Smooth muscle cell (in vitro differentiated cells): ENCODE measurements around the gene ADAMTS2. TPM values are rescaled to one million over a fixed set of nuclear protein-coding genes. Genes with fewer than 3 reads are reported as not detected.

Source experiments
- DNase-seq: peaks from one replicate; lab custom pipeline; 2025; ENCODE audit not compliant: unreplicated experiment; lab: John Stamatoyannopoulos, UW
- H2AFZ ChIP-seq: fragments of 200-600 bp; sonication (generic); 2 replicates; pipeline ENCODE4 v1.6.0; 2016; ENCODE audit warnings: antibody characterized with exemption, low read depth, mild to moderate bottlenecking
- H3F3A ChIP-seq: fragments of 200-600 bp; sonication (generic); 2 replicates; pipeline ENCODE4 v1.6.0; 2017; ENCODE audit warnings: antibody characterized with exemption, low read depth
- H3K27ac ChIP-seq: fragments of 200-600 bp; sonication (generic); 2 replicates; pipeline ENCODE4 v1.5.1; 2016; ENCODE audit warnings: low read depth, mild to moderate bottlenecking
- H3K27me3 ChIP-seq: fragments of 200-600 bp; sonication (generic); 2 replicates; pipeline ENCODE4 v1.6.1; 2016; ENCODE audit warnings: low read depth, mild to moderate bottlenecking
- H3K36me3 ChIP-seq: fragments of 200-600 bp; sonication (generic); 2 replicates; pipeline ENCODE4 v1.5.1; 2016; ENCODE audit warnings: low read depth
- H3K4me1 ChIP-seq: fragments of 200-600 bp; sonication (generic); 2 replicates; pipeline ENCODE4 v1.5.1; 2016; ENCODE audit warnings: low read depth
- H3K4me2 ChIP-seq: fragments of 200-600 bp; sonication (generic); 2 replicates; pipeline ENCODE4 v1.6.0; 2016; ENCODE audit warnings: mild to moderate bottlenecking
- H3K4me3 ChIP-seq: fragments of 200-600 bp; sonication (generic); 2 replicates; pipeline ENCODE4 v1.5.1; 2016; ENCODE audit warnings: mild to moderate bottlenecking
- H3K79me2 ChIP-seq: fragments of 200-600 bp; sonication (generic); 2 replicates; pipeline ENCODE4 v1.6.0; 2016; ENCODE audit warnings: low read depth, mild to moderate bottlenecking
- H3K9ac ChIP-seq: fragments of 200-600 bp; sonication (generic); 2 replicates; pipeline ENCODE4 v1.6.0; 2016; ENCODE audit warnings: low read depth
- H3K9me3 ChIP-seq: fragments of 200-600 bp; sonication (generic); replicated peaks from 2 replicates; pipeline ENCODE4 v1.5.1; 2016; ENCODE audit warnings: low read depth
- H4K20me1 ChIP-seq: fragments of 200-600 bp; sonication (generic); 2 replicates; pipeline ENCODE4 v1.6.0; 2016; ENCODE audit warnings: low read depth
- WGBS: methylation state at CpG from one replicate; pipeline ENCODE4 v1.1.7; 2016; ENCODE audit warnings: low lambda C conversion rate; 5-methylcytosine and 5-hydroxymethylcytosine counted together
- polyA plus RNA-seq: library from polyadenylated mRNA; unstranded; fragments of >200 nt; fragmentation: Nextera tagmentation; extraction: Ambion mirVana; gene quantifications from 2 replicates; pipeline ENCODE4 v1.2.1, GENCODE V29; 2016
- total RNA-seq: library from RNA; depleted of rRNA; stranded (reverse); fragments of >200 nt; gene quantifications from 2 replicates; pipeline ENCODE4 v1.2.3, GENCODE V29; 2014
- TF ChIP-seq, protein P1 (sequence below): fragments of 200-600 bp; sonication (generic); IDR thresholded peaks from 2 replicates; pipeline ENCODE4 v1.5.1; 2017; ENCODE audit warnings: borderline replicate concordance, mild to moderate bottlenecking, antibody characterized with exemption; ENCODE audit not compliant: insufficient read depth, poor library complexity, severe bottlenecking

Gene ADAMTS2
- total and polyA plus RNA-seq, 2 experiments from 2014 or later, result 22.8 to 37.5 TPM

DNA sequence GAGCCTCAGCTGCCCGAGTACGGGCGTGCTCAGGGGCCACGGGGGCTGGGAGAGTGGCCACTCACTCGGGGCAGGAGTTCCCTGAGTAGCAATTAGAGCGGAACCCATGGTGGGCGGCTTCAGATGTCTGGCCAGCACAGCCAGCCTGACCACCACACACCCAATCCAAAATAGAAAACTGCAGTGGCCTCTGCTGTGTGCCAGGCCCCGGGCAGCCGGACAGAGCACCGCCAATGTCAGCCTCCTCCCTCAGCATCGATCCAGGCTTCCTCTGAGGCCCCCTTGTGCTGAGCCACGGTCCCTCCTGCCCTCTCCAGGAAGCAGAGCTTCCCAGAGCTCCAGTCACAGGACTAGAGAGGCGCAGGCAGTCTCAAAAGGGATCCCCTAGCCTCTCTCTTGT is 2.7 kb downstream of the ADAMTS2 start:
- peak overlapping the region; percentile 93 for H3K4me2 ChIP-seq
- H4K20me1 ChIP-seq, result peaks cover 56% of the 10 kb centered on the region
- no peak overlapping the region for H3K27ac ChIP-seq
- H3F3A ChIP-seq, result no peaks in the 10 kb centered on the region
- no peaks in the 10 kb centered on the region for H3K36me3 ChIP-seq
- 54% methylated on average over 13 of the region's 13 CpGs for WGBS
- H2AFZ ChIP-seq, result no peak overlapping the region
- TF ChIP-seq, protein P1, sequence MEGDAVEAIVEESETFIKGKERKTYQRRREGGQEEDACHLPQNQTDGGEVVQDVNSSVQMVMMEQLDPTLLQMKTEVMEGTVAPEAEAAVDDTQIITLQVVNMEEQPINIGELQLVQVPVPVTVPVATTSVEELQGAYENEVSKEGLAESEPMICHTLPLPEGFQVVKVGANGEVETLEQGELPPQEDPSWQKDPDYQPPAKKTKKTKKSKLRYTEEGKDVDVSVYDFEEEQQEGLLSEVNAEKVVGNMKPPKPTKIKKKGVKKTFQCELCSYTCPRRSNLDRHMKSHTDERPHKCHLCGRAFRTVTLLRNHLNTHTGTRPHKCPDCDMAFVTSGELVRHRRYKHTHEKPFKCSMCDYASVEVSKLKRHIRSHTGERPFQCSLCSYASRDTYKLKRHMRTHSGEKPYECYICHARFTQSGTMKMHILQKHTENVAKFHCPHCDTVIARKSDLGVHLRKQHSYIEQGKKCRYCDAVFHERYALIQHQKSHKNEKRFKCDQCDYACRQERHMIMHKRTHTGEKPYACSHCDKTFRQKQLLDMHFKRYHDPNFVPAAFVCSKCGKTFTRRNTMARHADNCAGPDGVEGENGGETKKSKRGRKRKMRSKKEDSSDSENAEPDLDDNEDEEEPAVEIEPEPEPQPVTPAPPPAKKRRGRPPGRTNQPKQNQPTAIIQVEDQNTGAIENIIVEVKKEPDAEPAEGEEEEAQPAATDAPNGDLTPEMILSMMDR, result no peak
- no peaks in the 10 kb centered on the region for H3K79me2 ChIP-seq
- peaks cover 12% of the 10 kb centered on the region for H3K4me1 ChIP-seq
- no peak overlapping the region for H3K4me3 ChIP-seq
- no peaks in the 10 kb centered on the region for H3K9me3 ChIP-seq
- H3K27me3 ChIP-seq, result peaks cover 19% of the 10 kb centered on the region
- DNase-seq, result no peak
- H3K9ac ChIP-seq, result no peak overlapping the region

DNA sequence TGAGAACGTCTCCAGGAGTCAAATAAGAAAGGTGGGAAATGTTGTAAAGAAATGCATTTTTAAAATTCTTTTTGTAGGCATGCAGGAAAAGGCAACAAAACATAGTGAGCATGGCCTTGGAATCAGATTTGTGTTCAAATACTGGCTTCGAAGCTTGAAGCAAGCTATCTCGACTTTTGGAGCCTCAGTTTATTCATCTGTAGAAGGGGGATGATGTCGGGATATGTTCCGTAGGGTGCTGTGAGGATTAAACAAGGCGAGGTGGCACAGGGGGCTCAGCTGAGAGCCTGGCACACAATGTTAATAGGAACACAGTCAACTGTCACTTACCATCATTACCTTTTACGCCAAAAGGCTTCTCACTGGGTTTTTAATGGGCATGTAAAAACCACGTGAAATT is 4.8 kb downstream of the ADAMTS2 start:
- no peak for DNase-seq
- Histone ChIP-seq H3K4me2 (no peak overlapping the region), H3F3A (no peaks in the 10 kb centered on the region), H3K36me3 (no peaks in the 10 kb centered on the region), H3K27ac (no peak overlapping the region), H3K4me3 (no peak overlapping the region), H3K27me3 (peaks cover 19% of the 10 kb centered on the region), H3K9ac (no peak overlapping the region), H4K20me1 (peaks cover 76% of the 10 kb centered on the region), H3K79me2 (no peaks in the 10 kb centered on the region), H2AFZ (no peak overlapping the region), H3K9me3 (no peaks in the 10 kb centered on the region), H3K4me1 (peaks cover 12% of the 10 kb centered on the region)
- TF ChIP-seq, protein P1, result no peak
- WGBS, result 93% methylated on average over 8 of the region's 8 CpGs

DNA sequence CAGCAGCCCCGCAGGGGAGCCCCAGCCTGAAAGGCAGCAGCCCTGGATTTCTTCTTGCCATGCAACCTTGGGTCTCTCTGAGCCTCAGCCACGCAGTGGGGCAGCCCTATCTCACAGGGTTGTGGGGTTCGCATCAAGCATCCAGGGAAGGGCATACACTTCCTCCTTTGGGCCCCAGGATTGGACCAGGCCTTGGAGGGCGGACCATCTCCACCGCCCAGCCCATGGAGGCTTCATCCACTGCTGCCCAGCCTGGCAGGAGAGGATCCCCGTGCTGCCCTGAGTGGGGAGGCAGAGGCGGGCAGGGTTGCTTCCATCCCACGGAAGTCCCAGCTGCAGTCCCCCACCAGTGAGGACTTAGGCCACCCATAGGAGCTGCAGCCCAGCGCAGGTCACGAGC is 5.3 kb downstream of the ADAMTS2 start:
- Histone ChIP-seq H2AFZ (no peak overlapping the region), H3F3A (no peaks in the 10 kb centered on the region), H4K20me1 (peaks cover 81% of the 10 kb centered on the region), H3K79me2 (no peaks in the 10 kb centered on the region), H3K36me3 (no peaks in the 10 kb centered on the region), H3K9me3 (no peaks in the 10 kb centered on the region), H3K27me3 (peaks cover 19% of the 10 kb centered on the region), H3K4me1 (peaks cover 12% of the 10 kb centered on the region), H3K4me2 (no peak overlapping the region), H3K4me3 (no peak overlapping the region), H3K27ac (no peak overlapping the region), H3K9ac (no peak overlapping the region)
- WGBS, result 95% methylated on average over 10 of the region's 10 CpGs
- DNase-seq, result no peak
- TF ChIP-seq, protein P1, result no peak

DNA sequence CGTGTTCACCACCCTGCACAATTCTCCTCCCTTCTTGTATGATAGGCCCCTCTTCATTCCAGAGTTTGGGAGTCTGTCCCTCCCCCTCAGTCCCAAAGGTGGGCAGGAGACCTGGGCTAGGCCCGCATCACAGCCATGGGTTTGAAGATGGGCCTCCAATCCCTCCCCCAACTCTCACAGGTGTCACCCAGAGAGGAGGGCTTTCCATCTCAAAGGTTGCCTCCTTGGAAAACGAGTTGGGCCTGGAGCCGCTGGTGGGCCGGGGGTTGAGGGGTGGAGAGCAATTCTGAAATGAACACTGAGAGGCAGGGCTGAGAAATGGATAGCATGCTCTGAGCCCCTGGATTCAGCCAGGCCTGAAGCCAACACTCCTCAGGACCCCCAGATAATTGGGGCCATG is 6.2 kb downstream of the ADAMTS2 start:
- 89% methylated on average over 5 of the region's 5 CpGs for WGBS
- Histone ChIP-seq H3F3A (no peaks in the 10 kb centered on the region), H3K9me3 (no peaks in the 10 kb centered on the region), H4K20me1 (peaks cover 88% of the 10 kb centered on the region), H3K27ac (no peak overlapping the region), H3K36me3 (no peaks in the 10 kb centered on the region), H3K79me2 (no peaks in the 10 kb centered on the region), H3K9ac (no peak overlapping the region), H2AFZ (no peak overlapping the region), H3K4me1 (peaks cover 12% of the 10 kb centered on the region), H3K27me3 (peaks cover 18% of the 10 kb centered on the region), H3K4me2 (no peak overlapping the region), H3K4me3 (no peak overlapping the region)
- DNase-seq, result no peak
- TF ChIP-seq, protein P1, result no peak
